Ovary (tissue), 3 donors: ENCODE results near the gene MAU2.

Source experiments
- CTCF ChIP-seq, 3 donors: fragments of 450-650 bp in 2 of 3; fragments of 200-600 bp in 1 of 3; IDR thresholded peaks; one replicate each; pipeline versions ENCODE4 v1.5.1 to v1.8.0; 2016 to 2022; ENCODE audit warnings: antibody characterized with exemption in 3 of 3, mild to moderate bottlenecking in 1 of 3
- POLR2A ChIP-seq: fragments of 450-650 bp; IDR thresholded peaks from one replicate; pipeline ENCODE4 v1.6.1; 2017; ENCODE audit warnings: antibody characterized with exemption, mild to moderate bottlenecking, moderate library complexity
- donor health status: DM: no; HTN: no; CAD: no.

DNA sequence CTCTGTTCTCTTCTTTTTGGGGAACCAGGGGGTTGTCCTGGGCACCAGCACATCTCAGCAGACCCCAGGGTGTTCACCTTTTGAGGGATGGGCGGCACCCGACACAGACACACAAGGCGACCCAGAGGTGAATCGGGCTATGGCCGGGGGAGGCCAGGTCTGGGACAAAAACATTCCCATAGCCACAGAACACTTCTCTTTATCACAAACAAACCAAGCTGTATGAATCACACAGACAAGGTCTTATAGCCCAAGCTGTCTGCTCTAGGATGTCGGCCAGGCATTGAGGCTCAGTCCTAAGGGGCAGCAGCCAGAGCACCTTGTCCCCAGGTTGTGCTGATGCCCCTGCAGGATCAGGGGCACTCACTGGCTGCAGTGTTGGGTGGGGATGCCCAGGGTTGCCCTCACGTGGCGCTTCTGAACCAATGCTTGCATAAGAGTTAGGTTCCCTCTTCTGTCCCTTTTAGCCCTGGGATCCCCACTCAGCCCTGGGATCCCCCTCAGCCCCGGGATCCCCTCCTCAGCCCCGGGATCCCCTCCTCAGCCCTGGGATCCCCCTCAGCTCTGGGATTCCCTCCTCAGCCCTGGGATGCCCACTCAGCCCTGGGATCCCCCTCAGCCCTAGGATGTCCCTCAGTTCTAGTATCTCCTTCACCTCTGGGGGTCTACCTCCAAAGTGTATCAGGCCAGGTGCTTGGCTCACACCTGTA is 26.9 kb downstream of the MAU2 start:
- TF ChIP-seq CTCF (IDR thresholded peaks at IDR 0.05) (no peak), POLR2A (no peak)
